Right forelimb (tissue), 1 donor: ENCODE data around the gene RACK1.
"Not testable (repeated sequence)": the region's sequence is repeated elsewhere in the genome, so short reads cannot be mapped to it uniquely, and the experiment has no call there.

Experiments
- DNase-seq: peaks from one replicate; pipeline ENCODE4 v3.0.0-alpha.2; 2018

RACK1 gene

GRCh38 chr5:181212080-181212479 is 31.6 kb downstream of the RACK1 start:
- DNase-seq: no peak

- no peak for DNase-seq
Observed at GRCh38 chr5:181211208-181211607, 32.5 kb downstream of the RACK1 start.

- not testable (repeated sequence) for DNase-seq
Observed at GRCh38 chr5:181210698-181211097, 33.0 kb downstream of the RACK1 start.

GRCh38 chr5:181210148-181210547 is 33.6 kb downstream of the RACK1 start:
- not testable (repeated sequence) for DNase-seq

GRCh38 chr5:181209006-181209405 is 34.7 kb downstream of the RACK1 start:
- DNase-seq: not testable (repeated sequence)

- no peak for DNase-seq
Observed at GRCh38 chr5:181207960-181208253, 35.8 kb downstream of the RACK1 start.

- peak; percentile 87 for DNase-seq
Observed at GRCh38 chr5:181207214-181207959, 36.3 kb downstream of the RACK1 start.

- peak; percentile 69 for DNase-seq
Observed at GRCh38 chr5:181205761-181206649, 37.7 kb downstream of the RACK1 start.

- peak; percentile 58 for DNase-seq
Observed at GRCh38 chr5:181204826-181205760, 38.6 kb downstream of the RACK1 start, which contains the start of gene TRIM7. TRIM7 (minus strand) TSS chr5:181205196; CDS start chr5:181205110, 86 bp downstream.

- DNase-seq: peak; percentile 67
Observed at GRCh38 chr5:181204113-181204825, 39.4 kb downstream of the RACK1 start.

- no peak for DNase-seq
Observed at GRCh38 chr5:181203777-181204112, 40.0 kb downstream of the RACK1 start.

GRCh38 chr5:181203093-181203711 is 40.5 kb downstream of the RACK1 start:
- no peak for DNase-seq

- DNase-seq: no peak
Observed at GRCh38 chr5:181200816-181201215, 42.9 kb downstream of the RACK1 start.

- no peak for DNase-seq
Observed at GRCh38 chr5:181199881-181200638, 43.6 kb downstream of the RACK1 start.

GRCh38 chr5:181198905-181199519 is 44.7 kb downstream of the RACK1 start:
- no peak for DNase-seq

- DNase-seq: no peak
Observed at GRCh38 chr5:181198106-181198685, 45.5 kb downstream of the RACK1 start.

- no peak for DNase-seq
Observed at GRCh38 chr5:181197326-181197951, 46.3 kb downstream of the RACK1 start.

- no peak for DNase-seq
Observed at GRCh38 chr5:181195249-181195761, 48.4 kb downstream of the RACK1 start.

- DNase-seq: no peak
Observed at GRCh38 chr5:181194489-181195248, 49.0 kb downstream of the RACK1 start.
